Frontal cortex (tissue), 4 donors: ENCODE data around the gene B9D2. TPM values are rescaled to one million over a fixed set of nuclear protein-coding genes. Genes with fewer than 3 reads are reported as not detected.
"Not testable (repeated sequence)": the region's sequence is repeated elsewhere in the genome, so short reads cannot be mapped to it uniquely, and the experiment has no call there.

Source experiments
- DNase-seq, 2 donors: peaks; one replicate each; pipeline ENCODE4 v3.0.0; 2012; ENCODE audit warnings: low spot score in 2 of 2
- FAIRE-seq: peaks from 2 replicates; lab custom pipeline; 2012; peaks lifted over from hg19 to GRCh38; lab: Jason Lieb, UNC
- total RNA-seq: library from RNA; depleted of rRNA; stranded (reverse); fragments of >200 nt; gene quantifications from one replicate; pipeline ENCODE4 v1.2.3, GENCODE V29; 2014
- donor health status: control.
- donor health status: control.
- donor health status: control.

B9D2 gene
- total RNA-seq, 1 donor from 2014 or later = 5.3 TPM

- FAIRE-seq (no peak), DNase-seq (no peak)
Measured at GRCh38 chr19:41357746-41358145, 6.2 kb downstream of the B9D2 start.

GRCh38 chr19:41356984-41357739, 6.8 kb downstream of the B9D2 start:
- FAIRE-seq = no peak

GRCh38 chr19:41355802-41356201, 8.1 kb downstream of the B9D2 start:
- FAIRE-seq (no peak), DNase-seq (no peak)

More at GRCh38 chr19:41356984-41357739, 6.8 kb downstream of the B9D2 start:
- DNase-seq = no peak

GRCh38 chr19:41355035-41355434, 8.9 kb downstream of the B9D2 start:
- no peak for FAIRE-seq
- no peak for DNase-seq

DNA sequence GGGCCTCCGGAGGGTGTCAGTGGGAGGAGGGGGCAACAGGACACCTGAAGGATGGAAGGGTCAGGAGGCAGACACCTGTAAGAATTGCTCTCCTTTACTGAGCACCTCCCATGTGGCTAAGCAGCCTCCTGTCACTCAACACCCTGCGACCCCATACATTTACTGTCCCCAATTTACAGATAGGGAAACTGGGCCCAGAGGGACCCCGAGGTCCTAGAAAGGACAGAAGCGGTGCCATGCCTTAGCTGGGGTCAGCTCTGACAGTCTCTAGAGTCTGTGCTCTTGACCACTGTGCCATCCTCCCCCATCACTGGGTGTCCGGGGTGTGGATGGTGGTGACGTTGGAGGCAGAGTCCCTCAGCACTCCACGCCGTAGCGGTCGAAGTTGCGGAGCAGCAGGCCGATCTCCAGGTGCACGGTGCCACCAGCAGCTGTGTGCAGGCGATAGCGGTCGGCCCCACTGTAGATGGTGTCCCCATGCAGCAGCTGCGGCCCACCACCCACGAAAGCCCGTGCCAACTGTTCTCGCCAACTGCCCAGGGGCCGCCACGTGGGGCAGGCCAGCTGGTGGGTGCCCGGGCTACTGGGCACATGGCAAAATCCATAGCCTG, 9.5 kb downstream of the B9D2 start:
- FAIRE-seq (no peak), DNase-seq (no peak)

GRCh38 chr19:41353466-41354342, 10.2 kb downstream of the B9D2 start, which contains the start of gene TGFB1:
Gene TGFB1 (minus strand): TSS chr19:41353922. CDS start chr19:41353044, 878 bp downstream.
- no peak for FAIRE-seq

GRCh38 chr19:41352609-41353465, 11.1 kb downstream of the B9D2 start:
- FAIRE-seq (no peak), DNase-seq (peak in 1 of 2 donors; percentile 66)

More at GRCh38 chr19:41353466-41354342, 10.2 kb downstream of the B9D2 start, which contains the start of gene TGFB1:
- peak; percentile 82 to 93 for DNase-seq

- DNase-seq (no peak), FAIRE-seq (no peak)
Measured at GRCh38 chr19:41352279-41352608, 11.7 kb downstream of the B9D2 start.

- DNase-seq (peak; percentile 60 to 73), FAIRE-seq (no peak)
Measured at GRCh38 chr19:41351339-41352245, 12.4 kb downstream of the B9D2 start.

- DNase-seq (no peak), FAIRE-seq (no peak)
Measured at GRCh38 chr19:41350735-41351338, 13.1 kb downstream of the B9D2 start.

DNA sequence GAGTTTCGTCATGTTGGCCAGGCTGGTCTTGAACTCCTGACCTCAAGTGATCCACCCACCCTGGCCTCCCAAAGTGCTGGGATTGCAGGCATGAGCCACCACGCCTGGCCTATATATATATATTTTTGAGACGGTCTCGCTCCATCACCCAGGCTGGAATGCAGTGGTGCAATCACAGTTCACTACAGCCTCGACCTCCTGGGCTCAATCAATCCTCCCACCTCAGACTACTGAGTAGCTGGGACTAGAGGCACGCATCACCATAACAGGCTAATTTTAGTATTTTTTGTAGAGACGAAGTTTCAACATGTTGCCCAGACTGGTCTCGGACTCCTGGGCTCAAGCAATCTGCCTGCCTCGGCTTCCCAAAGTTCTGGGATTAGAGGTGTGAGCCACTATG, 17.0 kb downstream of the B9D2 start:
- FAIRE-seq = not testable (repeated sequence)

DNA sequence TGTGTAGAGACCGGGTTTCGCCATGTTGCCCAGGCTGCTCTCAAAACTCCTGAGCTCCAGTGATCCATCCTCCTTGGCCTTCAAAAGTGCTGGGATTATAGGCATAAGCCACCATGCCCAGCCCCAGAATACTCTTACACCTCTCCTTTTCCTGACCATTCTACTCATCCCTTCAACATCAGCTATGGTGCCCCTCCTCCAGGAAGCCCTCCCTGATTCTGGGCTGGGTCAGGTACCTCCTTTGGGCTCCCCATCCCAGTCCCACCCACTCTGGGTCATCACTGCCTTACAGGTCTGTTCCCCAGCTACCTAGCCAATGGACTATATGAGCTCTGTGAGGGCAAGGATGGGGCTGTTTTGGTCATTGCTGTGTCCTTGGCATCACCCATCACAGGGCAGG, 19.8 kb downstream of the B9D2 start:
- DNase-seq = no peak
- no peak for FAIRE-seq

More for the DNA sequence above, 17.0 kb downstream of the B9D2 start:
- not testable (repeated sequence) for DNase-seq

DNA sequence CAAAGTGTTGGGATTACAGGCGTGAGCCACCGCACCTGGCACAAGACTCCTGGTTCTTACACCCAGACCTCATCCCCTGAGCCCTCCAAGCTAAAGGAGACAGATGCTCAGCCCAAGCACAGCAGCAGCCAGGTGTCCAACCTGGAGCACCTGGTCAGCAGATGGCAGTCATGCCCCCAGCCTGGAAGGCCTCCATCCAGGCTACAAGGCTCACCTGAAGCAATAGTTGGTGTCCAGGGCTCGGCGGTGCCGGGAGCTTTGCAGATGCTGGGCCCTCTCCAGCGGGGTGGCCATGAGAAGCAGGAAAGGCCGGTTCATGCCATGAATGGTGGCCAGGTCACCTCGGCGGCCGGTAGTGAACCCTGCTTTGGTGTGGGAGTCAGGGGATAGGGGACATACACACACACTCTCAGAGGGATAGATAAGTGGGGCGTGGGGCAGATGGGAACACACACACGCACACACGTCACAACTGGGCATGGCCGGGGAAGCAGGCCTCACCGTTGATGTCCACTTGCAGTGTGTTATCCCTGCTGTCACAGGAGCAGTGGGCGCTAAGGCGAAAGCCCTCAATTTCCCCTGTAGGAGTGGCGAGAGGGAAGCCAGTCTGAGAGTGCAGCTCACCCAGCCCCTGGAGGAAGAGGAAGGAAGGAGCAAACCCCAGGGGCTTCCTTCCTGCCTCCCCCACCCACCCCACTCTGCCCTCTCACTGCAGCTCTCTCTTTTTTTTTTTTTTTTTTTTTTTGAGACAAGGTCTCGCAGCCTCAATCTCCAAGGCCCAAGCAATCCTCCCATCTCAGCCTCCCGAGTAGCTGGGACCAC, 22.1 kb downstream of the B9D2 start:
- DNase-seq = no peak
- FAIRE-seq = no peak

DNA sequence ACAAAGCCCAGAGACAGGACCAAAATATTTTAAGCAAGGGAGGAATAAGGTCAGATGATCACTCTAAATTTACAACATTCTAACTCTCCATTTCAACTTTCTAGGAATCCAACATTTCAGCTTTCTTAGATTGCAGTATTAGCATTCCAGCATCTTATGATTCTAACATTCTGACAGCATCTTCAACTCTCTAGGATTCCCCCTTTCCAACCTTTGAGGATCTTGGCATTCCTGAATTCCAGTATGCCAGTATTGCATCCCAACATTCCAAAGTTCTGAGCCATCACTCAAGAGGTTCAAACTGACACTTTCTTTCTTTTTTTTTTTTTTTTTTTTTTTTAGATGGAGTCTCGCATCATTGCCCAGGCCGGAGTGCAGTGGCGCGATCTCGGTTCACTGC, 24.0 kb downstream of the B9D2 start:
- DNase-seq (no peak), FAIRE-seq (no peak)

DNA sequence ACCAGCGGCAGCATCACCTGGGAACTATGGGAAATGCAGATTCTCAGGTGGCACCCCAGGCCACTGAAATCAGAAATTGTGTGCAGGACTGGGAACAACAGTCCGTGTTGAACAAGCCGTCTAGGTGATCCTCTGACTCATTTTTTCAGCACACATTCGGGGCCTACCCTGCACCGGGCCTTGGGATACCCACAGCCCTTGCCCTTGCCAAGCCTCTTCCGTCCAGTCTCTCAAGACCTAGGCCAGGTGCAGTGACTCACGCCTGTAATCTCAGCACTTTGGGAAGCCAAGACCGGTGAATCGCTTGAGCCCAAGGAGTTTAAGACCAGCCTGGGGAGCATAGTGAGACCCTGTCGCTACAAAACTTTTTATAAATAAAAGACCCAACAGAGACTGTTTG, 28.5 kb downstream of the B9D2 start:
- no peak for DNase-seq
- FAIRE-seq = no peak

- DNase-seq (no peak), FAIRE-seq (no peak)
Measured at GRCh38 chr19:41334793-41335192, 29.2 kb downstream of the B9D2 start.

- FAIRE-seq (no peak), DNase-seq (no peak)
Measured at GRCh38 chr19:41332468-41332867, 31.5 kb downstream of the B9D2 start.
